ENCODE data around the gene C17orf58. TPM values are rescaled to one million over a fixed set of nuclear protein-coding genes. Genes with fewer than 3 reads are reported as not detected.

C17orf58 gene
- total RNA-seq, 1 donor from 2014 or later = 43.9 TPM

DNA sequence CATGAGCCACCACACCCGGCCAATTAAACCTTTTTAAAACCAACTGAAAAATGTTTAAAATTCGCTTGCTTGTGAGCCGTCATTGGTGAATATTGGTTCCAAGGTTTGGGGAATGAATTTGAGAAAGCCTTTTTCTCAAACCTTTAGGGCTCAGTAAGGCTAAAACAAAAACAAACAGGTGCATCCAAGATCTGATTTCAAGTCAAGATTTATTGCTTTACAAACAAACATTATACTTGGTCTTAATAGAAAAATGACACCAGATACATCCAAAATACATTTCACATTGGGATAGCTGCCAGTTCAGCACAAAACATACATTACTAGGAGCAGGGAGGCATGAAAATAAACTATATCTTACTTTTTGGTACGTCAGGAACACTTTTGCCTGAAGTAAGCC, 5.4 kb downstream of the C17orf58 start:
- Mint-ChIP-seq H3K9me3 (no peaks in the 10 kb centered on the region), H3K36me3 (peaks cover 2% of the 10 kb centered on the region), H3K4me1 (peaks cover 22% of the 10 kb centered on the region), H3K27ac (no peak overlapping the region), H3K27me3 (ENCODE audit: insufficient read depth, low read depth) (no peaks in the 10 kb centered on the region), H3K4me3 (no peak overlapping the region)
- TF ChIP-seq EZH2phosphoT487 (IDR thresholded peaks at IDR 0.05) (no peak), CTCF (IDR thresholded peaks at IDR 0.05) (no peak), EZH2 (IDR thresholded peaks at IDR 0.05) (no peak)
- no peaks in the 10 kb centered on the region for H4K20me1 ChIP-seq (ENCODE audit: low read depth)
- H3K27me3 ChIP-seq = peaks cover 20% of the 10 kb centered on the region
- H3K4me2 ChIP-seq = no peak overlapping the region
- no peak overlapping the region for H3K9ac ChIP-seq
- no peak for DNase-seq (ENCODE audit: low spot score)
- H2AFZ ChIP-seq (replicated peaks) = no peak overlapping the region
- no peaks in the 10 kb centered on the region for H3K36me3 ChIP-seq
- no peak overlapping the region for H3K4me3 ChIP-seq
- H3K9me3 ChIP-seq (ENCODE audit: low read depth) = no peaks in the 10 kb centered on the region
- no peaks in the 10 kb centered on the region for H3K79me2 ChIP-seq (ENCODE audit: low read depth)
- peaks cover 13% of the 10 kb centered on the region for H3K4me1 ChIP-seq
- H3K27ac ChIP-seq = no peak overlapping the region
- peaks cover 50% of the 10 kb centered on the region for H3F3A ChIP-seq (ENCODE audit: low read depth)

DNA sequence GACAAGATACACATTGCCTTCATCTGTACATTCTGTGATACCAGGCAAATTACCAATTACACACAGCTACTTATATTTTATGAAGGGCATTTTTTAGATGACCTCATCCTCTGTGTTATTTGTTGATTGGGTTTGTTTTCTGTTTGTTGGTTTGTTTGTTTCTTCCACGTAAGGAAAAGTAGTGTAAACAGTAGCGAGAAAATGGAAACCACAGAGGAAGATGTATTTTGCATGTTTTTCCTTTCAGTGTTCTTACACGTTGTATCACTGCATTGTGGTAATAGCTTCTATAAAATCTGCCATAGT, 12.9 kb downstream of the C17orf58 start:
- H3K27me3 ChIP-seq = no peaks in the 10 kb centered on the region
- Mint-ChIP-seq H3K4me3 (no peak overlapping the region), H3K36me3 (peaks cover 10% of the 10 kb centered on the region), H3K27me3 (ENCODE audit: insufficient read depth, low read depth) (no peaks in the 10 kb centered on the region), H3K27ac (no peak overlapping the region), H3K9me3 (no peaks in the 10 kb centered on the region), H3K4me1 (no peaks in the 10 kb centered on the region)
- no peak for DNase-seq (ENCODE audit: low spot score)
- no peaks in the 10 kb centered on the region for H3K9me3 ChIP-seq (ENCODE audit: low read depth)
- no peak overlapping the region for H3K4me3 ChIP-seq
- TF ChIP-seq CTCF (IDR thresholded peaks at IDR 0.05) (no peak), EZH2 (IDR thresholded peaks at IDR 0.05) (no peak), EZH2phosphoT487 (IDR thresholded peaks at IDR 0.05) (no peak)
- H3K36me3 ChIP-seq = no peaks in the 10 kb centered on the region
- no peak overlapping the region for H3K4me2 ChIP-seq
- H4K20me1 ChIP-seq (ENCODE audit: low read depth) = no peaks in the 10 kb centered on the region
- no peak overlapping the region for H3K9ac ChIP-seq
- H3K4me1 ChIP-seq = no peaks in the 10 kb centered on the region
- no peaks in the 10 kb centered on the region for H3K79me2 ChIP-seq (ENCODE audit: low read depth)
- peak overlapping the region; percentile 43 for H3K27ac ChIP-seq
- peaks cover 17% of the 10 kb centered on the region for H3F3A ChIP-seq (ENCODE audit: low read depth)
- H2AFZ ChIP-seq (replicated peaks) = no peak overlapping the region

GRCh38 chr17:67982686-67983382, 13.4 kb downstream of the C17orf58 start:
- Mint-ChIP-seq H3K27me3 (ENCODE audit: insufficient read depth, low read depth) (no peaks in the 10 kb centered on the region), H3K27ac (no peak overlapping the region), H3K4me3 (no peak overlapping the region), H3K4me1 (no peaks in the 10 kb centered on the region), H3K36me3 (peaks cover 10% of the 10 kb centered on the region), H3K9me3 (no peaks in the 10 kb centered on the region)
- Histone ChIP-seq H3K9me3 (ENCODE audit: low read depth) (no peaks in the 10 kb centered on the region), H3K4me2 (no peak overlapping the region), H3K79me2 (ENCODE audit: low read depth) (no peaks in the 10 kb centered on the region), H3K27ac (peak overlapping the region; percentile 43), H2AFZ (replicated peaks) (no peak overlapping the region), H3K36me3 (no peaks in the 10 kb centered on the region), H3F3A (ENCODE audit: low read depth) (peaks cover 17% of the 10 kb centered on the region), H3K9ac (no peak overlapping the region), H3K4me3 (no peak overlapping the region), H3K4me1 (no peaks in the 10 kb centered on the region), H3K27me3 (no peaks in the 10 kb centered on the region), H4K20me1 (ENCODE audit: low read depth) (no peaks in the 10 kb centered on the region)
- no peak for DNase-seq (ENCODE audit: low spot score)
- no peak for TF ChIP-seq EZH2 (IDR thresholded peaks at IDR 0.05)
- no peak for TF ChIP-seq CTCF (IDR thresholded peaks at IDR 0.05)
- TF ChIP-seq EZH2phosphoT487 (IDR thresholded peaks at IDR 0.05) = no peak
